Measurements from ENCODE around the gene GTPBP6. TPM values are rescaled to one million over a fixed set of nuclear protein-coding genes. Genes with fewer than 3 reads are reported as not detected.

Gene GTPBP6
- total and polyA plus RNA-seq, 2 experiments from 2014 or later, result 41.4 to 66.8 TPM

GRCh38 chrX:340121-340520 is 21.5 kb upstream of the GTPBP6 start:
- Mint-ChIP-seq H3K27ac (no peak overlapping the region), H3K27me3 (ENCODE audit: insufficient read depth, low read depth, poor library complexity) (peaks cover 18% of the 10 kb centered on the region), H3K4me1 (peaks cover 3% of the 10 kb centered on the region; the same call in 1 of the 3 replicates), H3K9me3 (peaks cover 39% of the 10 kb centered on the region), H3K36me3 (ENCODE audit: low read depth) (peaks cover 62% of the 10 kb centered on the region), H3K4me3 (no peak overlapping the region)
- no peak overlapping the region for H2AFZ ChIP-seq
- H3K27ac ChIP-seq (ENCODE audit: low read depth), result no peak overlapping the region
- H3F3A ChIP-seq (replicated peaks; ENCODE audit: low read depth), result no peaks in the 10 kb centered on the region
- no peaks in the 10 kb centered on the region for H3K4me1 ChIP-seq (ENCODE audit: insufficient read depth)
- TF ChIP-seq EZH2 (IDR thresholded peaks at IDR 0.05; ENCODE audit: low read depth, unreplicated experiment) (no peak), ZNF114 (CRISPR knock-in tag; IDR thresholded peaks at IDR 0.05) (no peak)
- TF ChIP-seq, protein P1, sequence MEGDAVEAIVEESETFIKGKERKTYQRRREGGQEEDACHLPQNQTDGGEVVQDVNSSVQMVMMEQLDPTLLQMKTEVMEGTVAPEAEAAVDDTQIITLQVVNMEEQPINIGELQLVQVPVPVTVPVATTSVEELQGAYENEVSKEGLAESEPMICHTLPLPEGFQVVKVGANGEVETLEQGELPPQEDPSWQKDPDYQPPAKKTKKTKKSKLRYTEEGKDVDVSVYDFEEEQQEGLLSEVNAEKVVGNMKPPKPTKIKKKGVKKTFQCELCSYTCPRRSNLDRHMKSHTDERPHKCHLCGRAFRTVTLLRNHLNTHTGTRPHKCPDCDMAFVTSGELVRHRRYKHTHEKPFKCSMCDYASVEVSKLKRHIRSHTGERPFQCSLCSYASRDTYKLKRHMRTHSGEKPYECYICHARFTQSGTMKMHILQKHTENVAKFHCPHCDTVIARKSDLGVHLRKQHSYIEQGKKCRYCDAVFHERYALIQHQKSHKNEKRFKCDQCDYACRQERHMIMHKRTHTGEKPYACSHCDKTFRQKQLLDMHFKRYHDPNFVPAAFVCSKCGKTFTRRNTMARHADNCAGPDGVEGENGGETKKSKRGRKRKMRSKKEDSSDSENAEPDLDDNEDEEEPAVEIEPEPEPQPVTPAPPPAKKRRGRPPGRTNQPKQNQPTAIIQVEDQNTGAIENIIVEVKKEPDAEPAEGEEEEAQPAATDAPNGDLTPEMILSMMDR (conservative IDR thresholded peaks at IDR 0.05; ENCODE audit: low read depth in 2 of 2), result no peak
- TF ChIP-seq, protein P2, sequence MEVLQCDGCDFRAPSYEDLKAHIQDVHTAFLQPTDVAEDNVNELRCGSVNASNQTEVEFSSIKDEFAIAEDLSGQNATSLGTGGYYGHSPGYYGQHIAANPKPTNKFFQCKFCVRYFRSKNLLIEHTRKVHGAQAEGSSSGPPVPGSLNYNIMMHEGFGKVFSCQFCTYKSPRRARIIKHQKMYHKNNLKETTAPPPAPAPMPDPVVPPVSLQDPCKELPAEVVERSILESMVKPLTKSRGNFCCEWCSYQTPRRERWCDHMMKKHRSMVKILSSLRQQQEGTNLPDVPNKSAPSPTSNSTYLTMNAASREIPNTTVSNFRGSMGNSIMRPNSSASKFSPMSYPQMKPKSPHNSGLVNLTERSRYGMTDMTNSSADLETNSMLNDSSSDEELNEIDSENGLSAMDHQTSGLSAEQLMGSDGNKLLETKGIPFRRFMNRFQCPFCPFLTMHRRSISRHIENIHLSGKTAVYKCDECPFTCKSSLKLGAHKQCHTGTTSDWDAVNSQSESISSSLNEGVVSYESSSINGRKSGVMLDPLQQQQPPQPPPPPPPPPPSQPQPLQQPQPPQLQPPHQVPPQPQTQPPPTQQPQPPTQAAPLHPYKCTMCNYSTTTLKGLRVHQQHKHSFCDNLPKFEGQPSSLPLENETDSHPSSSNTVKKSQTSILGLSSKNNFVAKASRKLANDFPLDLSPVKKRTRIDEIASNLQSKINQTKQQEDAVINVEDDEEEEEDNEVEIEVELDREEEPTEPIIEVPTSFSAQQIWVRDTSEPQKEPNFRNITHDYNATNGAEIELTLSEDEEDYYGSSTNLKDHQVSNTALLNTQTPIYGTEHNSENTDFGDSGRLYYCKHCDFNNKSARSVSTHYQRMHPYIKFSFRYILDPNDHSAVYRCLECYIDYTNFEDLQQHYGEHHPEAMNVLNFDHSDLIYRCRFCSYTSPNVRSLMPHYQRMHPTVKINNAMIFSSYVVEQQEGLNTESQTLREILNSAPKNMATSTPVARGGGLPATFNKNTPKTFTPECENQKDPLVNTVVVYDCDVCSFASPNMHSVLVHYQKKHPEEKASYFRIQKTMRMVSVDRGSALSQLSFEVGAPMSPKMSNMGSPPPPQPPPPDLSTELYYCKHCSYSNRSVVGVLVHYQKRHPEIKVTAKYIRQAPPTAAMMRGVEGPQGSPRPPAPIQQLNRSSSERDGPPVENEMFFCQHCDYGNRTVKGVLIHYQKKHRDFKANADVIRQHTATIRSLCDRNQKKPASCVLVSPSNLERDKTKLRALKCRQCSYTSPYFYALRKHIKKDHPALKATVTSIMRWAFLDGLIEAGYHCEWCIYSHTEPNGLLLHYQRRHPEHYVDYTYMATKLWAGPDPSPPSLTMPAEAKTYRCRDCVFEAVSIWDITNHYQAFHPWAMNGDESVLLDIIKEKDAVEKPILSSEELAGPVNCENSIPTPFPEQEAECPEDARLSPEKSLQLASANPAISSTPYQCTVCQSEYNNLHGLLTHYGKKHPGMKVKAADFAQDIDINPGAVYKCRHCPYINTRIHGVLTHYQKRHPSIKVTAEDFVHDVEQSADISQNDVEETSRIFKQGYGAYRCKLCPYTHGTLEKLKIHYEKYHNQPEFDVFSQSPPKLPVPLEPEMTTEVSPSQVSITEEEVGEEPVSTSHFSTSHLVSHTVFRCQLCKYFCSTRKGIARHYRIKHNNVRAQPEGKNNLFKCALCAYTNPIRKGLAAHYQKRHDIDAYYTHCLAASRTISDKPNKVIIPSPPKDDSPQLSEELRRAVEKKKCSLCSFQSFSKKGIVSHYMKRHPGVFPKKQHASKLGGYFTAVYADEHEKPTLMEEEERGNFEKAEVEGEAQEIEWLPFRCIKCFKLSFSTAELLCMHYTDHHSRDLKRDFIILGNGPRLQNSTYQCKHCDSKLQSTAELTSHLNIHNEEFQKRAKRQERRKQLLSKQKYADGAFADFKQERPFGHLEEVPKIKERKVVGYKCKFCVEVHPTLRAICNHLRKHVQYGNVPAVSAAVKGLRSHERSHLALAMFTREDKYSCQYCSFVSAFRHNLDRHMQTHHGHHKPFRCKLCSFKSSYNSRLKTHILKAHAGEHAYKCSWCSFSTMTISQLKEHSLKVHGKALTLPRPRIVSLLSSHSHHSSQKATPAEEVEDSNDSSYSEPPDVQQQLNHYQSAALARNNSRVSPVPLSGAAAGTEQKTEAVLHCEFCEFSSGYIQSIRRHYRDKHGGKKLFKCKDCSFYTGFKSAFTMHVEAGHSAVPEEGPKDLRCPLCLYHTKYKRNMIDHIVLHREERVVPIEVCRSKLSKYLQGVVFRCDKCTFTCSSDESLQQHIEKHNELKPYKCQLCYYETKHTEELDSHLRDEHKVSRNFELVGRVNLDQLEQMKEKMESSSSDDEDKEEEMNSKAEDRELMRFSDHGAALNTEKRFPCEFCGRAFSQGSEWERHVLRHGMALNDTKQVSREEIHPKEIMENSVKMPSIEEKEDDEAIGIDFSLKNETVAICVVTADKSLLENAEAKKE (CRISPR knock-in tag; IDR thresholded peaks at IDR 0.05), result no peak
- TF ChIP-seq, protein P3, sequence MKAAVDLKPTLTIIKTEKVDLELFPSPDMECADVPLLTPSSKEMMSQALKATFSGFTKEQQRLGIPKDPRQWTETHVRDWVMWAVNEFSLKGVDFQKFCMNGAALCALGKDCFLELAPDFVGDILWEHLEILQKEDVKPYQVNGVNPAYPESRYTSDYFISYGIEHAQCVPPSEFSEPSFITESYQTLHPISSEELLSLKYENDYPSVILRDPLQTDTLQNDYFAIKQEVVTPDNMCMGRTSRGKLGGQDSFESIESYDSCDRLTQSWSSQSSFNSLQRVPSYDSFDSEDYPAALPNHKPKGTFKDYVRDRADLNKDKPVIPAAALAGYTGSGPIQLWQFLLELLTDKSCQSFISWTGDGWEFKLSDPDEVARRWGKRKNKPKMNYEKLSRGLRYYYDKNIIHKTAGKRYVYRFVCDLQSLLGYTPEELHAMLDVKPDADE (IDR thresholded peaks at IDR 0.05), result no peak
- no peak for ATAC-seq
- H3K36me3 ChIP-seq (ENCODE audit: insufficient read depth), result no peaks in the 10 kb centered on the region
- H3K79me2 ChIP-seq (replicated peaks; ENCODE audit: insufficient read depth), result 0 out of 2 replicates have a peak, but pooled peaks cover 2% of the 10 kb centered on the region
- no peak overlapping the region for H3K4me2 ChIP-seq
- no peaks in the 10 kb centered on the region for H4K20me1 ChIP-seq (replicated peaks; ENCODE audit: insufficient read depth)
- H3K27me3 ChIP-seq (ENCODE audit: insufficient read depth), result no peaks in the 10 kb centered on the region
- no peaks in the 10 kb centered on the region for H3K9me2 ChIP-seq (ENCODE audit: insufficient read depth)
- DNase-seq (ENCODE audit: low spot score), result no peak
- no peak overlapping the region for H3K4me3 ChIP-seq
